IMR-90 (cell line): ENCODE measurements around the gene PCDH1. TPM values are rescaled to one million over a fixed set of nuclear protein-coding genes. Genes with fewer than 3 reads are reported as not detected.

Experiments used
- ATAC-seq: fragments of 200-7000 bp; cut with Tn5 transposase; 2 replicates; pipeline ENCODE4 v1.9.1; 2020; ENCODE audit warnings: low read depth, mild to moderate bottlenecking, moderate library complexity
- BruUV-seq: library from RNA; stranded (reverse); fragments of 400-500 nt; replicated peaks from 2 replicates; lab custom pipeline; 2021; lab: Mats Ljungman, UMichigan
- CTCF ChIA-PET: fragments of 300-600 bp; formaldehyde crosslinking; extraction: SDS; loops from one replicate; lab custom pipeline; 2021; ENCODE audit warnings: antibody characterized with exemption; lab: Yijun Ruan, JAX
- POLR2A ChIA-PET: fragments of 300-600 bp; sonication (Branson Sonifier 250); formaldehyde crosslinking; loops from one replicate; lab custom pipeline; 2022; ENCODE audit warnings: antibody characterized with exemption; ENCODE audit not compliant: unreplicated experiment; lab: Charles Lee
- DNase-seq: peaks from one replicate; pipeline ENCODE4 v3.0.0; 2013
- H2AFZ ChIP-seq: replicated peaks from 2 replicates; pipeline ENCODE3; 2013; ENCODE audit warnings: low read length, mild to moderate bottlenecking; ENCODE audit not compliant: poor library complexity
- H2AK5ac ChIP-seq: 2 replicates; pipeline ENCODE4 v1.6.1; 2013; ENCODE audit warnings: low read depth, low read length, inconsistent platforms
- H2AK9ac ChIP-seq: replicated peaks from 2 replicates; pipeline ENCODE3; 2013; ENCODE audit warnings: mild to moderate bottlenecking, low read depth, low read length, moderate library complexity; ENCODE audit not compliant: poor library complexity
- H2BK120ac ChIP-seq: 2 replicates; pipeline ENCODE4 v1.6.1; 2013; ENCODE audit warnings: low read depth, low read length, inconsistent platforms
- H2BK15ac ChIP-seq: 3 replicates; pipeline ENCODE4 v1.6.1; 2013; ENCODE audit warnings: low read depth, low read length, inconsistent platforms
- H2BK20ac ChIP-seq: 2 replicates; pipeline ENCODE4 v1.6.1; 2013; ENCODE audit warnings: low read depth, mild to moderate bottlenecking, inconsistent platforms, low read length, moderate library complexity
- H2BK5ac ChIP-seq: 2 replicates; pipeline ENCODE4 v1.6.1; 2013; ENCODE audit warnings: mild to moderate bottlenecking, low read depth, low read length, inconsistent platforms; ENCODE audit not compliant: poor library complexity, severe bottlenecking
- H3K14ac ChIP-seq: replicated peaks from 2 replicates; pipeline ENCODE4 v1.6.1; 2013; ENCODE audit warnings: low read depth, low read length, inconsistent platforms
- H3K18ac ChIP-seq: 2 replicates; pipeline ENCODE4 v1.6.1; 2013; ENCODE audit warnings: low read depth, low read length, control low read depth
- H3K23ac ChIP-seq: 2 replicates; pipeline ENCODE4 v1.6.1; 2013; ENCODE audit warnings: low read depth, low read length, inconsistent platforms
- H3K27ac ChIP-seq: 2 replicates; pipeline ENCODE4 v1.5.1; 2013; ENCODE audit warnings: mild to moderate bottlenecking, control low read depth, low read length; ENCODE audit not compliant: insufficient read depth
- H3K27me3 ChIP-seq: 2 replicates; pipeline ENCODE4 v1.6.1; 2013; ENCODE audit warnings: low read length; ENCODE audit not compliant: control insufficient read depth, insufficient read depth
- H3K36me3 ChIP-seq: 2 replicates; pipeline ENCODE4 v1.6.1; 2013; ENCODE audit warnings: low read length, mixed read lengths; ENCODE audit not compliant: control insufficient read depth, insufficient read depth
- H3K4ac ChIP-seq: 2 replicates; pipeline ENCODE4 v1.6.1; 2013; ENCODE audit warnings: low read depth, low read length, inconsistent platforms
- H3K4me1 ChIP-seq: 2 replicates; pipeline ENCODE4 v1.6.1; 2013; ENCODE audit warnings: low read length, mixed read lengths; ENCODE audit not compliant: control insufficient read depth, insufficient read depth
- H3K4me2 ChIP-seq: 2 replicates; pipeline ENCODE4 v1.6.1; 2013; ENCODE audit warnings: low read depth, mild to moderate bottlenecking, control low read depth, low read length, moderate library complexity
- H3K4me3 ChIP-seq: 2 replicates; pipeline ENCODE4 v1.5.1; 2013; ENCODE audit warnings: low read depth, mild to moderate bottlenecking, control low read depth, low read length, moderate library complexity; ENCODE audit not compliant: insufficient read depth
- H3K56ac ChIP-seq: 2 replicates; pipeline ENCODE4 v1.6.1; 2013; ENCODE audit warnings: low read length, inconsistent platforms; ENCODE audit not compliant: insufficient read depth; ENCODE audit errors: extremely low read depth
- H3K79me1 ChIP-seq, 2 experiments: 2 replicates each; pipeline ENCODE4 v1.6.1; 2013; ENCODE audit warnings: low read length in 2 of 2, inconsistent platforms in 1 of 2, low read depth in 1 of 2
- H3K9ac ChIP-seq: 2 replicates; pipeline ENCODE4 v1.6.1; 2013; ENCODE audit warnings: low read depth, low read length, control low read depth
- H3K9me1 ChIP-seq: 2 replicates; pipeline ENCODE4 v1.6.1; 2013; ENCODE audit warnings: low read length, inconsistent platforms; ENCODE audit not compliant: insufficient read depth
- H3K9me3 ChIP-seq: 2 replicates; pipeline ENCODE4 v1.6.1; 2013; ENCODE audit warnings: low read length; ENCODE audit not compliant: control insufficient read depth, insufficient read depth
- H4K20me1 ChIP-seq: 2 replicates; pipeline ENCODE4 v1.6.1; 2013; ENCODE audit warnings: low read length, inconsistent platforms; ENCODE audit not compliant: insufficient read depth
- H4K5ac ChIP-seq: 2 replicates; pipeline ENCODE4 v1.6.1; 2013; ENCODE audit warnings: mild to moderate bottlenecking, low read depth, low read length, control low read depth
- H4K8ac ChIP-seq, 2 experiments: 2 replicates each; pipeline ENCODE4 v1.6.1; 2013; ENCODE audit warnings: low read depth in 2 of 2, low read length in 2 of 2, control low read depth in 1 of 2, inconsistent platforms in 1 of 2
- H4K91ac ChIP-seq: 2 replicates; pipeline ENCODE4 v1.6.1; 2013; ENCODE audit warnings: low read depth, low read length, inconsistent platforms; ENCODE audit not compliant: insufficient read depth
- BHLHE40 ChIP-seq: fragments of 150-350 bp; IDR thresholded peaks from 2 replicates; pipeline ENCODE4 v1.6.1; 2016; ENCODE audit warnings: mild to moderate bottlenecking, low read depth, low read length
- CTCF ChIP-seq: conservative IDR thresholded peaks from 2 replicates; pipeline ENCODE4 v1.5.1; 2012; ENCODE audit warnings: mild to moderate bottlenecking, low read depth, low read length, improper control_type of control experiment
- MAZ ChIP-seq: IDR thresholded peaks from 2 replicates; pipeline ENCODE4 v1.6.1; 2012; ENCODE audit warnings: low read depth, mild to moderate bottlenecking, low read length, improper control_type of control experiment, moderate library complexity, borderline replicate concordance
- MXI1 ChIP-seq: IDR thresholded peaks from 2 replicates; pipeline ENCODE4 v1.6.1; 2012; ENCODE audit warnings: low read depth, mild to moderate bottlenecking, low read length, moderate library complexity, borderline replicate concordance
- RCOR1 ChIP-seq: IDR thresholded peaks from 2 replicates; pipeline ENCODE4 v1.6.1; 2012; ENCODE audit warnings: mild to moderate bottlenecking, low read length, improper control_type of control experiment; ENCODE audit not compliant: insufficient replicate concordance
- RFX5 ChIP-seq: IDR thresholded peaks from 2 replicates; pipeline ENCODE4 v1.8.0; 2012; ENCODE audit warnings: low read depth, mild to moderate bottlenecking, low read length, moderate library complexity
- WGBS, 2 experiments: methylation state at CpG; one replicate each; pipeline versions ENCODE4 v1.1.5 to v1.1.7; 2013; ENCODE audit warnings: missing lambda C conversion rate in 2 of 2; ENCODE audit not compliant: insufficient read length in 1 of 2; ENCODE audit errors: extremely low coverage in 2 of 2; 5-methylcytosine and 5-hydroxymethylcytosine counted together
- dilution Hi-C: fragments of 300-500 bp; cut with HindIII; formaldehyde crosslinking; loops from one replicate; pipeline ENCODE4 v1.14.3; 2018; ENCODE audit warnings: low sequenced_read_pairs; ENCODE audit not compliant: unreplicated experiment
- in situ Hi-C: fragments of 300-500 bp; cut with MboI; formaldehyde crosslinking; loops from 3 replicates; pipeline ENCODE4 v1.14.3; 2019; ENCODE audit warnings: low sequenced_read_pairs, inconsistent platforms, mixed read lengths
- intact Hi-C: fragments of 100-400 bp; cut with micrococcal nuclease; formaldehyde crosslinking; loops from 2 replicates; pipeline ENCODE4 v1.10.0; 2022
- polyA plus RNA-seq, 3 experiments: library from polyadenylated mRNA; depleted of rRNA; stranded (reverse); fragments of >200 nt; gene quantifications; 2 replicates each; pipeline ENCODE4 v1.2.3, GENCODE V29; 2012; ENCODE audit warnings: low replicate concordance in 1 of 3
- total RNA-seq: library from RNA; depleted of rRNA; stranded (reverse); fragments of >200 nt; gene quantifications from 2 replicates; pipeline ENCODE4 v1.2.3, GENCODE V29; 2012

PCDH1 gene
- total and polyA plus RNA-seq, 2 of the 4 experiments (the other 2 are of a cell fraction), result 0.74 to 0.90 TPM

- 94% methylated on average over 3 of the region's 10 CpGs; no CpG with 5 or more reads in 1 of the 2 experiments for WGBS, 2 experiments
- ATAC-seq, result no peak
- ChIA-PET CTCF (no interaction called here), POLR2A (no interaction called here)
- H2BK15ac ChIP-seq, result no peak overlapping the region
- no peak overlapping the region for H3K9ac ChIP-seq
- dilution Hi-C loops, result no loop called here
- H2AFZ ChIP-seq, result peak overlapping the region; percentile 74
- H2AK5ac ChIP-seq, result peak overlapping the region; percentile 46; the same call in 1 of the 2 replicates
- H3K56ac ChIP-seq, result no peak overlapping the region
- BruUV-seq, result no TSS peak
- H3K4me2 ChIP-seq, result no peak overlapping the region
- in situ Hi-C loops, result no loop called here
- H2BK5ac ChIP-seq, result no peak overlapping the region
- TF ChIP-seq RCOR1, result no peak
- no peak for TF ChIP-seq RFX5
- no peak for TF ChIP-seq MAZ
- no peak for TF ChIP-seq MXI1
- no peak for TF ChIP-seq CTCF
- no peak for TF ChIP-seq BHLHE40
- H4K91ac ChIP-seq, result peak overlapping the region; percentile 74; the same call in 1 of the 2 replicates
- 0 out of 2 replicates have a peak overlapping the region, but pooled peaks have one; percentile 42 for H2BK120ac ChIP-seq
- H3K27me3 ChIP-seq, result peaks cover 4% of the 10 kb centered on the region
- peak overlapping the region; percentile 84 for H2AK9ac ChIP-seq
- H3K27ac ChIP-seq, result no peak overlapping the region
- peak overlapping the region; percentile 39; the same call in 1 of the 2 replicates for H2BK20ac ChIP-seq
- H4K5ac ChIP-seq, result peak overlapping the region; percentile 43; the same call in 1 of the 2 replicates
- H4K20me1 ChIP-seq, result no peaks in the 10 kb centered on the region
- peak overlapping the region; percentile 80 to 92; a peak in 3 of 4 replicates for H4K8ac ChIP-seq
- H3K36me3 ChIP-seq, result no peaks in the 10 kb centered on the region
- peaks cover 8% of the 10 kb centered on the region for H3K9me1 ChIP-seq
- peak overlapping the region; percentile 48; the same call in 1 of the 2 replicates for H3K23ac ChIP-seq
- 0 out of 4 replicates have a peak, but pooled peaks cover 0 to 3% of the 10 kb centered on the region in 2 experiments for H3K79me1 ChIP-seq
- H3K14ac ChIP-seq, result peak overlapping the region; percentile 62; the same call in 1 of the 2 replicates
- H3K4me3 ChIP-seq, result no peak overlapping the region
- H3K4ac ChIP-seq, result peak overlapping the region; percentile 77
- intact Hi-C loops, result no loop called here
- peaks cover 4% of the 10 kb centered on the region for H3K4me1 ChIP-seq
- no peak overlapping the region for H3K18ac ChIP-seq
- no peaks in the 10 kb centered on the region for H3K9me3 ChIP-seq
- DNase-seq, result no peak
Measured at GRCh38 chr5:141851195-141851874, 26.9 kb downstream of the PCDH1 start.
